ENCODE data around the gene MAPT. TPM values are rescaled to one million over a fixed set of nuclear protein-coding genes. Genes with fewer than 3 reads are reported as not detected.

Gene MAPT
- total and polyA plus RNA-seq, 2 of the 13 experiments (the other 11 are each of a cell fraction or from before 2014, with no cell fraction given): 2.1 to 2.8 TPM

GRCh38 chr17:45846223-45846622, 48.1 kb upstream of the MAPT start (continued):
- TF ChIP-seq AFF4 (CRISPR knock-in tag; IDR thresholded peaks at IDR 0.05) (no peak), ZNF646 (CRISPR knock-in tag; IDR thresholded peaks at IDR 0.05) (no peak), ZFX (CRISPR knock-in tag; IDR thresholded peaks at IDR 0.05; ENCODE audit: low read depth) (no peak), SAP130 (CRISPR knock-in tag; IDR thresholded peaks at IDR 0.05; ENCODE audit: low read depth) (no peak), ZNF607 (CRISPR knock-in tag; IDR thresholded peaks at IDR 0.05; ENCODE audit: borderline replicate concordance) (no peak), ZNF616 (CRISPR knock-in tag; IDR thresholded peaks at IDR 0.05; ENCODE audit: low read depth) (no peak), ZSCAN12 (CRISPR knock-in tag; IDR thresholded peaks at IDR 0.05) (no peak)

Data from HepG2 (cell line).